Neural cell (in vitro differentiated cells): ENCODE measurements around the gene PAFAH2. TPM values are rescaled to one million over a fixed set of nuclear protein-coding genes. Genes with fewer than 3 reads are reported as not detected.

ENCODE experiments used
- H2AFZ ChIP-seq: fragments of 200-600, 300-800 bp; sonication (generic), shearing (Covaris generic); 2 replicates; pipeline ENCODE4 v1.6.0; 2014; ENCODE audit warnings: low read depth, mild to moderate bottlenecking, antibody characterized with exemption, low read length, moderate library complexity
- H3F3A ChIP-seq: fragments of 200-600 bp; shearing (Covaris generic); 2 replicates; pipeline ENCODE4 v1.6.1; 2016; ENCODE audit warnings: mild to moderate bottlenecking, moderate library complexity, mixed read lengths, antibody characterized with exemption, low read length; ENCODE audit not compliant: insufficient read depth, poor library complexity, severe bottlenecking
- H3K27ac ChIP-seq: fragments of 200-600, 300-800 bp; sonication (generic), shearing (Covaris generic); 2 replicates; pipeline ENCODE4 v1.5.1; 2014; ENCODE audit warnings: mild to moderate bottlenecking, low read length, moderate library complexity
- H3K27me3 ChIP-seq: fragments of 300-800, 200-600 bp; sonication (generic), shearing (Covaris generic); 2 replicates; pipeline ENCODE4 v1.6.0; 2014; ENCODE audit warnings: mild to moderate bottlenecking, low read depth, low read length, moderate library complexity; ENCODE audit not compliant: insufficient read depth
- H3K36me3 ChIP-seq: fragments of 300-800, 200-600 bp; sonication (generic), shearing (Covaris generic); 2 replicates; pipeline ENCODE4 v1.5.1; 2014; ENCODE audit warnings: mild to moderate bottlenecking, antibody characterized with exemption, low read length, moderate library complexity; ENCODE audit not compliant: insufficient read depth
- H3K4me2 ChIP-seq: fragments of 300-800, 200-600 bp; sonication (generic), shearing (Covaris generic); 2 replicates; pipeline ENCODE4 v1.6.0; 2014; ENCODE audit warnings: mild to moderate bottlenecking, low read length
- H3K4me3 ChIP-seq: fragments of 300-800, 200-600 bp; sonication (generic), shearing (Covaris generic); 2 replicates; pipeline ENCODE4 v1.5.1; 2014; ENCODE audit warnings: mild to moderate bottlenecking, low read length, moderate library complexity
- H3K79me2 ChIP-seq: fragments of 200-600 bp; shearing (Covaris generic); replicated peaks from 2 replicates; pipeline ENCODE4 v1.6.0; 2014; ENCODE audit warnings: mild to moderate bottlenecking, low read length, moderate library complexity; ENCODE audit not compliant: insufficient read depth
- H3K9ac ChIP-seq: fragments of 300-800, 200-600 bp; sonication (generic), shearing (Covaris generic); 2 replicates; pipeline ENCODE4 v1.6.1; 2016; ENCODE audit warnings: mild to moderate bottlenecking, low read length, mixed read lengths
- H3K9me2 ChIP-seq: fragments of 200-600 bp; shearing (Covaris generic); 2 replicates; pipeline ENCODE4 v1.6.1; 2016; ENCODE audit warnings: mild to moderate bottlenecking, low read length, mixed read lengths; ENCODE audit not compliant: insufficient read depth
- H3K9me3 ChIP-seq: fragments of 200-600, 300-800 bp; sonication (generic), shearing (Covaris generic); 2 replicates; pipeline ENCODE4 v1.6.1; 2016; ENCODE audit warnings: mild to moderate bottlenecking, mixed run types, low read length, moderate library complexity, mixed read lengths
- H4K20me1 ChIP-seq: fragments of 200-600 bp; shearing (Covaris generic); 2 replicates; pipeline ENCODE4 v1.6.1; 2016; ENCODE audit warnings: mild to moderate bottlenecking, mixed run types; ENCODE audit not compliant: insufficient read depth
- CTCF ChIP-seq: fragments of 450-650 bp; IDR thresholded peaks from 2 replicates; pipeline ENCODE4 v1.5.1; 2014; ENCODE audit warnings: antibody characterized with exemption, mild to moderate bottlenecking, moderate library complexity; ENCODE audit not compliant: poor library complexity, severe bottlenecking
- EP300 ChIP-seq: fragments of 450-650 bp; conservative IDR thresholded peaks from 2 replicates; pipeline ENCODE4 v1.6.1; 2014; ENCODE audit warnings: antibody characterized with exemption, mild to moderate bottlenecking, moderate library complexity; ENCODE audit not compliant: poor library complexity, severe bottlenecking
- EZH2 ChIP-seq: fragments of 200-600, 300-800 bp; shearing (Covaris generic), sonication (generic); IDR thresholded peaks from 2 replicates; pipeline ENCODE4 v1.6.1; 2014; ENCODE audit warnings: antibody characterized with exemption, low read length, borderline replicate concordance, mild to moderate bottlenecking; ENCODE audit not compliant: insufficient read depth, poor library complexity, severe bottlenecking
- MXI1 ChIP-seq: fragments of 450-650 bp; conservative IDR thresholded peaks from 2 replicates; pipeline ENCODE4 v1.6.1; 2014; ENCODE audit warnings: antibody characterized with exemption, mild to moderate bottlenecking; ENCODE audit not compliant: poor library complexity, severe bottlenecking
- POLR2AphosphoS5 ChIP-seq: IDR thresholded peaks from 2 replicates; pipeline ENCODE4 v1.6.1; 2012
- RAD21 ChIP-seq: fragments of 450-650 bp; conservative IDR thresholded peaks from 2 replicates; pipeline ENCODE4 v1.6.1; 2014; ENCODE audit warnings: antibody characterized with exemption, mild to moderate bottlenecking, moderate library complexity
- REST ChIP-seq: IDR thresholded peaks from 2 replicates; pipeline ENCODE4 v1.6.1; 2012; ENCODE audit warnings: borderline replicate concordance
- SMC3 ChIP-seq: fragments of 450-650 bp; conservative IDR thresholded peaks from 2 replicates; pipeline ENCODE4 v1.6.1; 2014; ENCODE audit warnings: antibody characterized with exemption, mild to moderate bottlenecking, moderate library complexity; ENCODE audit not compliant: poor library complexity
- TAF1 ChIP-seq: IDR thresholded peaks from 2 replicates; pipeline ENCODE4 v1.6.1; 2012; ENCODE audit warnings: low read depth
- polyA plus RNA-seq: library from polyadenylated mRNA; depleted of rRNA; stranded (reverse); fragments of >200 nt; gene quantifications from 2 replicates; pipeline ENCODE4 v1.2.3, GENCODE V29; 2014

The PAFAH2 gene
- polyA plus RNA-seq, 1 donor from 2014 or later, result 7.9 TPM

DNA sequence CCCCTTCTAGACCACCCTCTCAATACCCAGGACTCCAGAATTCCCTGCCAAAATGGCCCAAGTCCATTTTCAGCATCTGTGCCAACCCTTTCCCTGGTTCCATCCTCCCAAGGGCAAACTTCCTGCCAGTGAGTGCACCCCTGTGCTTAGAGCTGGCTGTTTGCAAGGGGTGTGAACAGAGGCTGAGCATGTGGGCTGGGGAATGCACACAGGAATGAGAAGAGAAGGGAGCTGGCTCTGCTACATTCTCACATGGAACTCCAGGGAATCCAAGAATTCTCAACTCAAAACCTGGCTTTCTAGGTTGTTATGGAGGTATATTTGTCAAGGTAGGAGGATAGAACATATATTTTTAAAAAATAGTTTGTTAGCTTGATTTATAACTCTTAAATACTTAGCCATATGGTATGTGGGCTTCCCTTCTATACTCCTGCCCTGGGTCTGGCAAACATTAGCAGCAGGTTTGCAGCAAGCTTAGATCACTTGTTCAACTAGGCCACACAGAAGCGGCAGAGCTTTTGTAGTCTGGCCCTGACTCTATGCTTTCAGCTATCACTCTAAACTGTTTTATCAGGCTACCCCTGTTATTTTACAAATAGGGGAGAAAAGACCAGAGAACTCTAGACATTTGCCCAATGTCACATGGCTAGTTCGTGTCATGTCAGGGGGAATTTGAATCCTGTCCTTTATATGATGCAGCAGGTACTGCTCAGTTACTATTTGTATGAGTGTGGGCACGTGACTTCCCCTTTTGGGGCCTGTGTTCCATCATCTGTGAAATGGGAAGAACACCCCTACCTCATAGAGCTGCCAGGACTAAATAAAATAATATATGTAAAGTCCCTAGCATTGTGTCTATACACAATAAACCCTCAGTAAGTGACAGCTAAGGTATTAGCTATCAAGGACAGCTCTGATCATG lies 83.5 kb downstream of the PAFAH2 start:
- Histone ChIP-seq H3K27me3 (no peaks in the 10 kb centered on the region), H3K4me3 (no peak overlapping the region), H3K27ac (no peak overlapping the region), H3F3A (no peaks in the 10 kb centered on the region), H3K79me2 (no peaks in the 10 kb centered on the region), H3K4me2 (no peak overlapping the region), H3K36me3 (no peaks in the 10 kb centered on the region), H2AFZ (no peak overlapping the region), H3K9me3 (no peaks in the 10 kb centered on the region), H3K9ac (no peak overlapping the region), H4K20me1 (no peaks in the 10 kb centered on the region), H3K9me2 (no peaks in the 10 kb centered on the region)
- no peak for TF ChIP-seq POLR2AphosphoS5
- no peak for TF ChIP-seq EP300
- no peak for TF ChIP-seq TAF1
- no peak for TF ChIP-seq SMC3
- TF ChIP-seq REST, result no peak
- TF ChIP-seq RAD21, result no peak
- no peak for TF ChIP-seq CTCF
- TF ChIP-seq EZH2, result no peak
- TF ChIP-seq MXI1, result no peak

DNA sequence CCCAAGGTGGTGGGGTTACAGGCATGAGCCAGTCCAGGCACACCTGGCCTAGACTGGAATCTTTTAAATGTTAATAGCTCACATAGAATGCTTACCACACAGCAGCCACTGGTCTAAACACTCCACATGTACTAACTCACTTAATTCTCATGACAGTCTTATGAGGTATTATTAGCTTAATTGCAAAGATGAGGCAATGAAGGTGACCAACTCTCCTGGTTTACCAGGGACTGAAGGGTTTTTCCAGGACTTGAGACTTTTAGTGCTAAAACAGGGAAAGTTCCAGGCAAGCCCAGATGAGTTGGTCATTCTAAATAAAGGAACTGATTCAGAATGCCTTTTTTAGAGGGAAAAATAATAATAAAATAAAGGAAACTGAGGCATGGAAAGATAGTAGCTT lies 84.7 kb downstream of the PAFAH2 start:
- no peak for TF ChIP-seq EZH2

More for the DNA sequence above, 84.7 kb downstream of the PAFAH2 start:
- Histone ChIP-seq H3K27ac (no peak overlapping the region), H3K4me2 (no peak overlapping the region), H3K79me2 (no peaks in the 10 kb centered on the region), H3K9me2 (no peaks in the 10 kb centered on the region), H3K36me3 (no peaks in the 10 kb centered on the region), H4K20me1 (no peaks in the 10 kb centered on the region), H3K27me3 (no peaks in the 10 kb centered on the region), H3K4me3 (no peak overlapping the region), H3K9ac (no peak overlapping the region), H3F3A (no peaks in the 10 kb centered on the region), H2AFZ (no peak overlapping the region), H3K9me3 (no peaks in the 10 kb centered on the region)
